HepG2 (cell line): ENCODE measurements around the gene WAS. TPM values are rescaled to one million over a fixed set of nuclear protein-coding genes. Genes with fewer than 3 reads are reported as not detected.

Experiments
- DPF2 ChIP-seq: sonication (generic); formaldehyde crosslinking; IDR thresholded peaks from 2 replicates; pipeline ENCODE4 v1.4.0; 2020; ENCODE audit warnings: mild to moderate bottlenecking, low read depth, missing genetic modification reagents, borderline replicate concordance
- DRAP1 ChIP-seq: IDR thresholded peaks from 2 replicates; pipeline ENCODE4 v1.6.1; 2016; ENCODE audit warnings: missing genetic modification reagents, missing compliant biosample characterization
- GPBP1L1 ChIP-seq: sonication (generic); formaldehyde crosslinking; IDR thresholded peaks from 2 replicates; pipeline ENCODE4 v1.5.0; 2020; ENCODE audit warnings: mild to moderate bottlenecking, missing genetic modification reagents
- HDAC6 ChIP-seq: fragments of 200-600 bp; sonication (generic); IDR thresholded peaks from 2 replicates; pipeline ENCODE4 v1.7.0; 2017; ENCODE audit warnings: mild to moderate bottlenecking, antibody characterized with exemption, low read length, low read depth
- SNAPC4 ChIP-seq: sonication (generic); formaldehyde crosslinking; IDR thresholded peaks from 2 replicates; pipeline ENCODE4 v1.4.0; 2020; ENCODE audit warnings: mild to moderate bottlenecking, missing genetic modification reagents
- ZKSCAN8 ChIP-seq: IDR thresholded peaks from 2 replicates; pipeline ENCODE4 v1.6.1; 2016; ENCODE audit warnings: borderline replicate concordance, missing genetic modification reagents, missing compliant biosample characterization
- ZNF124 ChIP-seq: sonication (generic); formaldehyde crosslinking; IDR thresholded peaks from 2 replicates; pipeline ENCODE4 v1.4.0; 2020; ENCODE audit warnings: missing genetic modification reagents
- ZNF317 ChIP-seq: sonication (generic); formaldehyde crosslinking; IDR thresholded peaks from 2 replicates; pipeline ENCODE4 v1.5.0; 2020; ENCODE audit warnings: mild to moderate bottlenecking, missing genetic modification reagents
- ZNF510 ChIP-seq: sonication (generic); formaldehyde crosslinking; IDR thresholded peaks from 2 replicates; pipeline ENCODE4 v1.4.0; 2020; ENCODE audit warnings: low read depth, mild to moderate bottlenecking, missing genetic modification reagents
- ZNF619 ChIP-seq: sonication (generic); formaldehyde crosslinking; IDR thresholded peaks from 2 replicates; pipeline ENCODE4 v1.4.0; 2020; ENCODE audit warnings: mild to moderate bottlenecking, missing genetic modification reagents
- polyA plus RNA-seq, 8 experiments: library from polyadenylated mRNA; depleted of rRNA in 3 of 8; stranded (reverse) in 7 of 8; unstranded in 1 of 8; fragments of >200 nt; fragmentation: Illumina TruSeq in 4 of 8; extraction: Trizol in 4 of 8; gene quantifications; 2 replicates each; pipeline versions ENCODE4 v1.2.1 to v1.2.3, GENCODE V29; 2011 to 2016; ENCODE audit warnings: low read depth in 4 of 8, missing spikeins in 1 of 8, mixed read lengths in 1 of 8; ENCODE audit not compliant: insufficient read depth in 1 of 8
- total RNA-seq, 5 experiments: library from RNA; depleted of rRNA; stranded (reverse); fragments of >200 nt; fragmentation: Illumina TruSeq; extraction: Trizol; gene quantifications; 2 replicates each; pipeline ENCODE4 v1.2.3, GENCODE V29; 2016; ENCODE audit warnings: low read depth in 1 of 5

Gene WAS
- total and polyA plus RNA-seq, 2 of the 13 experiments (the other 11 are each of a cell fraction or from before 2014, with no cell fraction given): 0.11 TPM; not detected in 1

GRCh38 chrX:48676106-48676892 is 7.3 kb upstream of the WAS start (continued):
- 0 out of 2 replicates have a peak, but pooled peaks have one; percentile 25 for TF ChIP-seq SNAPC4 (CRISPR knock-in tag)
- TF ChIP-seq DRAP1 (CRISPR knock-in tag): peak; percentile 90
- TF ChIP-seq ZNF619 (CRISPR knock-in tag): no peak
- TF ChIP-seq GPBP1L1 (CRISPR knock-in tag): no peak
- no peak for TF ChIP-seq ZNF317 (CRISPR knock-in tag)
- TF ChIP-seq DPF2: no peak
- TF ChIP-seq ZNF124: no peak
- 0 out of 2 replicates have a peak, but pooled peaks have one; percentile 19 for TF ChIP-seq ZKSCAN8
- no peak for TF ChIP-seq ZNF510 (CRISPR knock-in tag)
- no peak for TF ChIP-seq HDAC6
